HUES6 (cell line): ENCODE results near the gene PRODH2.
"Not testable (repeated sequence)": the region's sequence is repeated elsewhere in the genome, so short reads cannot be mapped to it uniquely, and the experiment has no call there.

Experiments
- H3K27ac ChIP-seq: 2 replicates; pipeline ENCODE4 v1.7.0; 2013; ENCODE audit warnings: low read depth, mild to moderate bottlenecking, low read length, inconsistent platforms
- H3K27me3 ChIP-seq: 2 replicates; pipeline ENCODE4 v1.6.1; 2013; ENCODE audit warnings: low read length; ENCODE audit not compliant: control insufficient read depth, insufficient read depth
- H3K36me3 ChIP-seq: 2 replicates; pipeline ENCODE4 v1.6.1; 2013; ENCODE audit warnings: low read length; ENCODE audit not compliant: control insufficient read depth, insufficient read depth
- H3K4me1 ChIP-seq: 2 replicates; pipeline ENCODE4 v1.6.1; 2013; ENCODE audit warnings: low read length; ENCODE audit not compliant: control insufficient read depth, insufficient read depth
- H3K4me3 ChIP-seq: 2 replicates; pipeline ENCODE4 v1.5.1; 2013; ENCODE audit warnings: low read depth, low read length
- H3K9ac ChIP-seq: one replicate; pipeline ENCODE4 v1.6.1; 2013; ENCODE audit warnings: mild to moderate bottlenecking, low read length
- H3K9me3 ChIP-seq: 2 replicates; pipeline ENCODE4 v1.6.1; 2013; ENCODE audit warnings: low read depth, low read length; ENCODE audit not compliant: control insufficient read depth, insufficient read depth

The PRODH2 gene

GRCh38 chr19:35777086-35777841 is 35.4 kb downstream of the PRODH2 start:
- Histone ChIP-seq H3K9ac (no peak overlapping the region), H3K4me1 (peaks cover 31% of the 10 kb centered on the region), H3K27me3 (peaks cover 21% of the 10 kb centered on the region), H3K27ac (no peak overlapping the region), H3K36me3 (no peaks in the 10 kb centered on the region), H3K4me3 (peak overlapping the region; percentile 15; the same call in 1 of the 2 replicates), H3K9me3 (no peaks in the 10 kb centered on the region)

DNA sequence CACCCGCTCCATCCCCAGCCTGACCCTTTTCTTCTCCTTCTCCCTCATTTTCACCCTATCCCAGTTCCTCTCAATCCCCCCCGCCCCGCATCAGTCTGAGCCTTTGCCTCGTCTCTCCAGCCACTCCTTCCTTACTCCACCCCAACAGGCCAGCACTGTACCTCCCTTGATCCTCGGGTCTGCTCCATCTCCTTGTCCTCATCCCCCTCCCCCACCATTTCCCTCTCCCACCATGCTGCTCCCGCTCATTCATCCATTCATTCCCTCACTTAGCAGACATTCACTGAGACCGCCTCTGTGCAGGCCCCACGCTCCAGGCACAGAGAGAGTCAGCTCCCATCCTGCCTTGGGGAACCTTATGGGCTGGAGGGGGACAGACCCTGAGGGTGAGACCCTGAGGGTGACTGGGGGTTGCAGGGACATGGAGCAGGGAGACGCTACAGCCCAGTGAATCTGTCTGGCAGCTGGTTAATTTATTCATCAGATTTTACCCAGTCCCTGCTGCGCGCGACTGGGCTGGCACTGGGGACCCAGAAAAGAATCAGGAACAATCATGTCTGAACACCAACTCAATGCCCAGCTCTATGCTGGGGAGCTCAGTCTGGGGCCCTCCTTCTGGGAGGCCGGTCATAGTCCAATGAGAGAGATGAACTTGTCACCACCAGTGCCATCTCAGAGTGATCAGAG is 36.4 kb downstream of the PRODH2 start:
- Histone ChIP-seq H3K4me3 (peak overlapping the region; percentile 72), H3K9ac (no peak overlapping the region), H3K27ac (no peak overlapping the region), H3K9me3 (no peaks in the 10 kb centered on the region), H3K4me1 (peaks cover 28% of the 10 kb centered on the region), H3K27me3 (peaks cover 21% of the 10 kb centered on the region), H3K36me3 (no peaks in the 10 kb centered on the region)

DNA sequence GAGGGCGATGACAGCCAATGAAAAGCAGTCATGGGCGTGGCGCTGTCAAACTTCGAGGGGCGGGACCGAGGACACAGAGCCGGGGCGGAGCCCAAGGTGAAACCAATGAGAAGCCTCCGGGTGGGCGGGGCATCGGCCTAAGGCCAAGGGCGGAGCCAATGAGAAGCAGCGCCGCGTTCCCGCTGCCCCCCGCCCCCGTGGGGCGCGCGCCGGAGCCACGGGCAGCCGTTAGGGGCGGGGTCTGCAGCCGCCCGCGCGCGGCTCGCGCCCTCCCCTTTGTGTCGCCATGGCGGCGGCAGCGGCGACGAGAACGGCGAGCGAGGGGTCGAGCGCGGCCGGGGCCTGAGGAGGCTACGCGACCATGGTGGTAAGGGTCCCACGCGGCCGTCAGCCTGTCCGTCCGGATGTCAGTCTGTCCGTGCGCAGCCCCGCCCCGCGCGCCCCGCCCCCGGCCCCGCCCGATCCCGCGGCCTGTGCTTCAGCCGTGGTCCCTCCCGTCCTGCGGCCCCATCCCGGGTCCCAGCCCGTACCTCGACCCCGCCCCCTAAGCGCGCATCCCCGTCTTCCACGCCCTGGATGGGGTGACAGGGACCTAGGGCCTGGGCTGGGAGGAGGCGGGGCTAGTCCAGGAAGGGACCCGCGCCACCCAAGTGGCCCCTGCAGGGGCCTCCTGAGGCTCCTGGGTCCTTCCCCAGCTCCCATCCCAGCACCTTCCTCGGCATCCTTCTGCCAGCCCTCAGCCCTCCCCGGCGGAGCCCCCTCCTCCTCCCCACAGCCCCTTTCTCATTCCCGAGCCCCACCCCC is 37.1 kb downstream of the PRODH2 start, which contains the start of gene ARHGAP33:
Gene ARHGAP33, plus strand, starts transcription at position 267 of the 804 bp plus-strand sequence. Its CDS starts 95 bp downstream, at position 362.
- H3K4me1 ChIP-seq, result peaks cover 28% of the 10 kb centered on the region

GRCh38 chr19:35775046-35775297 is 37.7 kb downstream of the PRODH2 start:
- Histone ChIP-seq H3K4me1 (peaks cover 28% of the 10 kb centered on the region), H3K27ac (no peak overlapping the region), H3K27me3 (peaks cover 21% of the 10 kb centered on the region), H3K36me3 (no peaks in the 10 kb centered on the region), H3K9me3 (no peaks in the 10 kb centered on the region), H3K9ac (no peak overlapping the region), H3K4me3 (peak overlapping the region; percentile 54)

More for the DNA sequence above, 37.1 kb downstream of the PRODH2 start, which contains the start of gene ARHGAP33:
- Histone ChIP-seq H3K9me3 (no peaks in the 10 kb centered on the region), H3K36me3 (no peaks in the 10 kb centered on the region), H3K27ac (no peak within 1 kb of the TSS), H3K27me3 (peaks cover 21% of the 10 kb centered on the region), H3K9ac (peak within 1 kb of the TSS; percentile 30), H3K4me3 (peak within 1 kb of the TSS; percentile 72)

DNA sequence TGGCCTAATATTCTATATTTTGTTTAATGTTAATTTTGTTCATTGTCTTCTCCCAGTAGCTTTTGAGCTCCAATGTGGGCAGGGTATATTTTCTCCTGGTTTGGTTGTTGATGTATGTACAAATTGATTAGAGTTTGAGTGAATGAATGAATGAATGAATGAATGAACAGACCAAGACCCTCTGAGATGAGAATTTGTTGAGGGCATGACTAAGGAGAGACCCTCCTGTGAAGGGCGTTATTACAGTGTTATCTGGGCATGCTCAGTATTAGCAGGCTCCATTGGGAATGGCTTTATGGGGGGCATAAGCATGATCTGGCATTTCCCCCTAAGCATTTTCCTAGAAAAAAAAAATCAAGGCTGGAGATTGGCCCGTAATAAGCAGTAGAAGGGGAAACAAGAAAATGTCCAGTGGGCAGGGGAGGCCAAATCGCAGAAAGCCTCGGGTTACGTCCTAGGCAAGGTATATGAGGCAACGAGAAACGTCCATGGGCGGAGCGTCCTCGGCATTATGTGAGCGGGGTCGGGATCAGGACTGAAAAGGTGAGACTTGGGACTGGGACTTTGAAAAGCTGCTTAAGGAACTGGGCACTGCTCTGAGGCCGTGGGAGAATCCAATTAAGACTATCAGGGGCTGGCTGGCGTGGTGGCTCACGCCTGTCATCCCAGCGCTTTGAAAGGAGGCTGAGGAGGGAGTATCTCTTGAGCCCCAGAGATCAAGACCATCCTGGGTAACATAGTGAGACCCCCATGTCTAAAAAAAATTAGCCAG is 38.2 kb downstream of the PRODH2 start:
- Histone ChIP-seq H3K9ac (no peak overlapping the region), H3K36me3 (no peaks in the 10 kb centered on the region), H3K4me3 (peak overlapping the region; percentile 54), H3K27ac (no peak overlapping the region), H3K4me1 (peaks cover 28% of the 10 kb centered on the region), H3K27me3 (peaks cover 21% of the 10 kb centered on the region), H3K9me3 (no peaks in the 10 kb centered on the region)

GRCh38 chr19:35773020-35773806 is 39.4 kb downstream of the PRODH2 start:
- Histone ChIP-seq H3K4me1 (peaks cover 29% of the 10 kb centered on the region), H3K36me3 (peaks cover 6% of the 10 kb centered on the region), H3K27me3 (peaks cover 21% of the 10 kb centered on the region), H3K9ac (no peak overlapping the region), H3K9me3 (no peaks in the 10 kb centered on the region), H3K4me3 (no peak overlapping the region), H3K27ac (no peak overlapping the region)

DNA sequence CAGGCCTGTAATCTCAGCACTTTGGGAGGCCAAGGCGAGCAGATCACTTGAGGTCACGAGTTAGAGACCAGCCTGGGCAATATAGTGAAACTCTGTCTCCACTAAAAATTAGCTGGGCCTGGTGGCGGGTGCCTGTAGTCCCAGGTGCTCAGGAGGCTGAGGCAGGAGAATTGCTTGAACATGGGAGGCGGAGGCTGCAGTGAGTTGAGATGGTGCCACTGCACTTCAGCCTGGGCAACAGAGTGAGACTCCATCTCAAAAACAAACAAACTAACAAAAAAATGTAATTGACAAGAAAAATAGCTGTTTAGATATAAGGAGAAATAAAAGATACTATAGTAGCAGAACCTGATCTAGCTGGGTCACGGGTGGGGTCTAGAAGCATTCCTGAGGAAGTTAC is 40.3 kb downstream of the PRODH2 start:
- H3K27ac ChIP-seq, H3K4me3 ChIP-seq, H3K36me3 ChIP-seq, H3K9me3 ChIP-seq, H3K9ac ChIP-seq: not testable (repeated sequence)
- H3K4me1 ChIP-seq, result peaks cover 28% of the 10 kb centered on the region
- peaks cover 17% of the 10 kb centered on the region for H3K27me3 ChIP-seq

- H3K27me3 ChIP-seq, result no peaks in the 10 kb centered on the region
- H3K36me3 ChIP-seq, result peaks cover 28% of the 10 kb centered on the region
- no peaks in the 10 kb centered on the region for H3K9me3 ChIP-seq
- H3K27ac ChIP-seq, result no peak overlapping the region
- peaks cover 8% of the 10 kb centered on the region for H3K4me1 ChIP-seq
- no peak overlapping the region for H3K4me3 ChIP-seq
- H3K9ac ChIP-seq, result no peak overlapping the region
Measured at GRCh38 chr19:35768082-35768421, 44.6 kb downstream of the PRODH2 start.

GRCh38 chr19:35767288-35768081 is 45.2 kb downstream of the PRODH2 start:
- Histone ChIP-seq H3K4me3 (peak overlapping the region; percentile 34), H3K4me1 (peaks cover 8% of the 10 kb centered on the region), H3K27ac (no peak overlapping the region), H3K36me3 (peaks cover 28% of the 10 kb centered on the region), H3K9me3 (no peaks in the 10 kb centered on the region), H3K27me3 (no peaks in the 10 kb centered on the region), H3K9ac (no peak overlapping the region)
